Trophoblast cell (in vitro differentiated cells and primary cell): ENCODE data around the gene CSGALNACT2.

Experiments
- DNase-seq, 2 donors: peaks; one replicate each; pipeline ENCODE4 v3.0.0-alpha.2; 2016
- H2AFZ ChIP-seq: 2 replicates; pipeline ENCODE4 v1.6.1; 2013; ENCODE audit warnings: low read length, moderate library complexity, mild to moderate bottlenecking; ENCODE audit not compliant: insufficient read depth, poor library complexity
- H2AK5ac ChIP-seq: 2 replicates; pipeline ENCODE4 v1.6.1; 2013; ENCODE audit warnings: mild to moderate bottlenecking, low read length
- H2BK120ac ChIP-seq: 2 replicates; pipeline ENCODE4 v1.6.1; 2013; ENCODE audit warnings: low read length, mild to moderate bottlenecking, moderate library complexity; ENCODE audit not compliant: insufficient read depth, poor library complexity
- H2BK12ac ChIP-seq: 2 replicates; pipeline ENCODE4 v1.6.1; 2013; ENCODE audit warnings: mild to moderate bottlenecking, low read length, moderate library complexity
- H2BK5ac ChIP-seq: 2 replicates; pipeline ENCODE4 v1.6.1; 2013; ENCODE audit warnings: low read length, low read depth, moderate library complexity, mild to moderate bottlenecking; ENCODE audit not compliant: poor library complexity
- H3K14ac ChIP-seq: 2 replicates; pipeline ENCODE4 v1.6.1; 2013; ENCODE audit warnings: mild to moderate bottlenecking, low read length
- H3K18ac ChIP-seq: 2 replicates; pipeline ENCODE4 v1.6.1; 2013; ENCODE audit warnings: mild to moderate bottlenecking, low read length
- H3K23ac ChIP-seq: 2 replicates; pipeline ENCODE4 v1.6.1; 2013; ENCODE audit warnings: low read length
- H3K27ac ChIP-seq: 2 replicates; pipeline ENCODE4 v1.5.1; 2013; ENCODE audit warnings: low read depth, mild to moderate bottlenecking, inconsistent platforms, low read length, moderate library complexity
- H3K27me3 ChIP-seq: 2 replicates; pipeline ENCODE4 v1.6.1; 2013; ENCODE audit warnings: inconsistent platforms, mild to moderate bottlenecking, low read length, moderate library complexity; ENCODE audit not compliant: insufficient read depth
- H3K36me3 ChIP-seq, 2 experiments: 1 replicate in 1 of 2; 2 replicates in 1 of 2; pipeline ENCODE4 v1.6.1; 2013; ENCODE audit warnings: low read length in 2 of 2, mild to moderate bottlenecking in 2 of 2, moderate library complexity in 1 of 2; ENCODE audit not compliant: insufficient read depth in 2 of 2, control insufficient read depth in 1 of 2
- H3K4ac ChIP-seq: 2 replicates; pipeline ENCODE4 v1.6.1; 2013; ENCODE audit warnings: low read depth, mild to moderate bottlenecking, low read length, moderate library complexity
- H3K4me1 ChIP-seq, 2 experiments: 1 replicate in 1 of 2; 2 replicates in 1 of 2; pipeline ENCODE4 v1.6.1; 2013; ENCODE audit warnings: low read length in 2 of 2, mild to moderate bottlenecking in 2 of 2, moderate library complexity in 1 of 2; ENCODE audit not compliant: insufficient read depth in 2 of 2, control insufficient read depth in 1 of 2
- H3K4me2 ChIP-seq: 2 replicates; pipeline ENCODE4 v1.6.1; 2013; ENCODE audit warnings: inconsistent platforms, mild to moderate bottlenecking, low read length, moderate library complexity
- H3K4me3 ChIP-seq: 2 replicates; pipeline ENCODE4 v1.5.1; 2013; ENCODE audit warnings: mild to moderate bottlenecking, low read depth, low read length, inconsistent platforms
- H3K79me1 ChIP-seq: one replicate; pipeline ENCODE4 v1.6.1; 2013; ENCODE audit warnings: low read length
- H3K79me2 ChIP-seq: 2 replicates; pipeline ENCODE4 v1.6.1; 2013; ENCODE audit warnings: low read length, mild to moderate bottlenecking; ENCODE audit not compliant: control insufficient read depth, insufficient read depth, poor library complexity
- H3K9ac ChIP-seq: 2 replicates; pipeline ENCODE4 v1.6.1; 2013; ENCODE audit warnings: mild to moderate bottlenecking, low read length
- H3K9me3 ChIP-seq: 2 replicates; pipeline ENCODE4 v1.6.1; 2013; ENCODE audit warnings: low read depth, mild to moderate bottlenecking, control low read depth, inconsistent platforms, low read length; ENCODE audit not compliant: insufficient read depth
- H4K12ac ChIP-seq: 2 replicates; pipeline ENCODE4 v1.6.1; 2013; ENCODE audit warnings: low read depth, mild to moderate bottlenecking, low read length, moderate library complexity
- H4K8ac ChIP-seq: 2 replicates; pipeline ENCODE4 v1.6.1; 2013; ENCODE audit warnings: low read depth, mild to moderate bottlenecking, low read length, moderate library complexity
- H4K91ac ChIP-seq: one replicate; pipeline ENCODE4 v1.6.1; 2013; ENCODE audit warnings: low read depth, mild to moderate bottlenecking, low read length, moderate library complexity
- WGBS: extraction: QIAGEN DNeasy Blood & Tissue Kit; methylation state at CpG from one replicate; pipeline ENCODE4 v1.1.7; 2013; ENCODE audit warnings: missing lambda C conversion rate; ENCODE audit not compliant: insufficient read length, insufficient coverage; ENCODE audit errors: extremely low coverage; 5-methylcytosine and 5-hydroxymethylcytosine counted together

Gene CSGALNACT2

GRCh38 chr10:43116596-43116995, 21.6 kb upstream of the CSGALNACT2 start:
- no CpG with 5 or more reads among the region's 10 CpGs for WGBS

DNA sequence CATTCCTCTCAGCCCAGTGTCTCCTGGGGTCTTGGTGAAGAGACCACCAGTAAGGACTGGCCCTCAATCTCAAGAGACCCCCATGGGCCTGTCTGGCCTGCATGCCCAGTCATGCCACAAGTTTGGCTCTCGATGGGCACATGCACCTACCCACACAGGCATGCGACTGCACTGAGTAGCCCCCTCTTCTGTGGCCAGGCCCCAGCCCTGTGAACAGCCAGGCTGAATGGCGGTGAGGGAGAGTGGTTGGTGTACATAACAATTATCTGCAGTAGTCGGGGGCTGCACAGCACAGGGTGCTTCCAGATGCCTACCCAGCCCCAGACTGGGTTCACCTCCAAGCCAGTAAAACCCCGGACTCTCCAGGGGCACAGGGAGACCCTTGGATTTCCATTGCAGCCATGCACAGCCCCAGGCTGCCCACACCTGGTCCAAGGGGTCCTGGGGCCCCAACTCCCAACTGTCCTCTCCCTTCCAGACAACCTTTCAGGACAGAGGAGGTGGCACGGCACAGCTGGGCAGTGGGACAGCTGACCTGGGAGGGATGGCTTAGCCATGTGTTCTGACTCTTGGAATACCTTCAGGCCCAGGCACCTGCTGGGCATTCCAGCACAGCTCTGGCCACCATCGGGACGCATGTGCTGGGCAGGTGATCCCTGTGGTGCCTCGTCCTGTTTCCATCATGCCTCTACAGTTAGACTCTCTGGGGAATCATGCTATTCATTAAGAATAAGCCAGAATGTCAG, 21.0 kb upstream of the CSGALNACT2 start:
- H3K79me2 ChIP-seq: no peaks in the 10 kb centered on the region
- no peaks in the 10 kb centered on the region for H3K36me3 ChIP-seq
- H3K23ac ChIP-seq: no peak overlapping the region
- H3K9ac ChIP-seq: no peak overlapping the region
- H4K12ac ChIP-seq: no peak overlapping the region
- H2BK5ac ChIP-seq: no peak overlapping the region
- H3K4ac ChIP-seq: no peak overlapping the region
- H3K4me3 ChIP-seq: no peak overlapping the region
- H3K4me1 ChIP-seq: no peaks in the 10 kb centered on the region
- H4K91ac ChIP-seq: no peak overlapping the region
- H3K27me3 ChIP-seq: no peaks in the 10 kb centered on the region
- H2AK5ac ChIP-seq: no peak overlapping the region
- H3K18ac ChIP-seq: no peak overlapping the region
- H3K14ac ChIP-seq: no peak overlapping the region
- WGBS: no CpG with 5 or more reads among the region's 9 CpGs
- DNase-seq: no peak
- H2BK120ac ChIP-seq: no peak overlapping the region
- no peak overlapping the region for H2AFZ ChIP-seq
- H3K27ac ChIP-seq: no peak overlapping the region
- no peaks in the 10 kb centered on the region for H3K79me1 ChIP-seq
- no peak overlapping the region for H2BK12ac ChIP-seq
- no peaks in the 10 kb centered on the region for H3K9me3 ChIP-seq
- no peak overlapping the region for H4K8ac ChIP-seq
- H3K4me2 ChIP-seq: no peak overlapping the region

More at GRCh38 chr10:43116596-43116995, 21.6 kb upstream of the CSGALNACT2 start:
- no peaks in the 10 kb centered on the region for H3K79me1 ChIP-seq
- no peak overlapping the region for H3K18ac ChIP-seq
- H4K8ac ChIP-seq: no peak overlapping the region
- no peak overlapping the region for H2AFZ ChIP-seq
- H3K4ac ChIP-seq: no peak overlapping the region
- DNase-seq: no peak
- H3K9me3 ChIP-seq: no peaks in the 10 kb centered on the region
- H3K14ac ChIP-seq: no peak overlapping the region
- no peak overlapping the region for H3K27ac ChIP-seq
- no peak overlapping the region for H2BK120ac ChIP-seq
- no peak overlapping the region for H3K4me3 ChIP-seq
- H3K4me1 ChIP-seq: no peaks in the 10 kb centered on the region
- H3K9ac ChIP-seq: no peak overlapping the region
- H2BK5ac ChIP-seq: no peak overlapping the region
- no peak overlapping the region for H4K12ac ChIP-seq
- no peaks in the 10 kb centered on the region for H3K79me2 ChIP-seq
- no peak overlapping the region for H3K4me2 ChIP-seq
- H3K23ac ChIP-seq: no peak overlapping the region
- no peak overlapping the region for H4K91ac ChIP-seq
- H3K27me3 ChIP-seq: no peaks in the 10 kb centered on the region
- no peak overlapping the region for H2BK12ac ChIP-seq
- H3K36me3 ChIP-seq: no peaks in the 10 kb centered on the region
- no peak overlapping the region for H2AK5ac ChIP-seq

DNA sequence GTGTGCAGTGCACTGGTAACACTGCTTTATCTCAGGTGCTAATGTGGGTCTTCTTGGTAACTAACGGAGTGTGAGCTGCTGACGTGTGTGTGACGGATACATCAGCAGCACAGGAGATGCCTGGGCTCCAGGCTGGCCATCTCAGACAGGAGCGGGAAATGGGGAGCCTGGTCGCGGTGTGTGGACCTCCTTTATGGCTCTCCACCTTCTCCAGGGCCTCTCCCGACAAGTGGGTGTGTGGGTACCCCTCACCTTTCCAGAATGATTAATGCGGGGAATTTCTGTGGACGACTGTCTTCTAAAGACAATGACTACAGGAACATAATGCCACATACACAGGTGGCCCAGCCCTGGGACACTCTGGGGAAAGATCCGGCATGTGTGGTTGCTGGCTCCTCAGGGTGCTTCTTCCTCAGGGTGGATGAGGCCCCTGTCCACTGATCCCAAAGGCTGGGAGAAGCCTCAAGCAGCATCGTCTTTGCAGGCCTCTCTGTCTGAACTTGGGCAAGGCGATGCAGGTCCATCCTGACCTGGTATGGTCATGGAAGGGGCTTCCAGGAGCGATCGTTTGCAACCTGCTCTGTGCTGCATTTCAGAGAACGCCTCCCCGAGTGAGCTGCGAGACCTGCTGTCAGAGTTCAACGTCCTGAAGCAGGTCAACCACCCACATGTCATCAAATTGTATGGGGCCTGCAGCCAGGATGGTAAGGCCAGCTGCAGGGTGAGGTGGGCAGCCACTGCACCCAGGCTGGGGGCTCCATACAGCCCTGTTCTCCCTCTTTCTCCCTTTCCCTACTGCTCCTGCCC, 20.3 kb upstream of the CSGALNACT2 start:
- no peak for DNase-seq
- Histone ChIP-seq H3K27me3 (no peaks in the 10 kb centered on the region), H3K36me3 (no peaks in the 10 kb centered on the region), H3K4ac (no peak overlapping the region), H3K9me3 (no peaks in the 10 kb centered on the region), H2BK12ac (no peak overlapping the region), H2AFZ (no peak overlapping the region), H3K4me2 (no peak overlapping the region), H3K9ac (no peak overlapping the region), H2AK5ac (no peak overlapping the region), H2BK120ac (no peak overlapping the region), H3K79me1 (no peaks in the 10 kb centered on the region), H3K4me1 (no peaks in the 10 kb centered on the region), H4K8ac (no peak overlapping the region), H3K4me3 (no peak overlapping the region), H3K27ac (no peak overlapping the region), H2BK5ac (no peak overlapping the region), H4K91ac (no peak overlapping the region), H4K12ac (no peak overlapping the region), H3K23ac (no peak overlapping the region), H3K18ac (no peak overlapping the region), H3K79me2 (no peaks in the 10 kb centered on the region), H3K14ac (no peak overlapping the region)
- WGBS: no CpG with 5 or more reads among the region's 18 CpGs

DNA sequence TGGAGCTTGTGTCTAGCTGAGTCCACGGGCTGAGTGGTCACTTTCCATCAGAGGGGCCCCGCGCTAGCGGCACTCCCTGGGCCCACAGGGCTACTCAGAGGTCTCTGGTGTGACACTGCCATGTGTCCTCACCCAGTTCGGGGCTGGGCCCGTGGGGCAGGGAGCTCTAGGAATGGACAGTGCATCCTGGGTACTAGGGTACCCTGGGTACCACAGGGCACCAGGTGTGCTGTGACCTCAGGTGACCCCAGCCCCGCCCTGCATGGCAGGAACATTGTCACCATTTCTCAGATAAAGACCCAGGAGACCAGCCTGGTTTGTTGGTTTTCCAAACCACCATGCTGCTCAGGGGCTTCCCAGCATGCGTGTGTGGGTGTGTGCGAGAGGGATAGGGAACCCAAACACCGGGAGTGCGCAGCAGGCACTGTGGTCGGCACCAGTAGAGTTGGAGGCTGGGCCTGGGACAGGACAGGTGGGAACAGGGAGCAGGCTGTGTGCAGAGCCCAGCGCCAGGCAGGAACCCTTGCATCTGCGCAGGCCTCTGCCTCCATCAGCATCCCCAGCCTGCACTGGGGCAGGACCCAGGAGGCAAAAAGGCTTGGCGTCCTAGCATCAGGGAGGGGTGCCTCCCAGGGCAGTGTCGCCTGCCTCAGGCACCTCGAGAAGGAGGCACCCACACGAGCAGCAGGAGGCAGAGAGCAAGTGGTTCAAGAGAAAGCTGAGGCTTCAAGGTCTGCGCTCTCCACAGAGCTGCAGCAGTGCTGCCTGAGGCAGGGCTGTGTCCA, 19.4 kb upstream of the CSGALNACT2 start:
- H2BK5ac ChIP-seq: no peak overlapping the region
- no peak overlapping the region for H4K12ac ChIP-seq
- H2BK120ac ChIP-seq: no peak overlapping the region
- no peaks in the 10 kb centered on the region for H3K36me3 ChIP-seq
- H3K79me2 ChIP-seq: no peaks in the 10 kb centered on the region
- no peak overlapping the region for H3K27ac ChIP-seq
- no peak overlapping the region for H2AFZ ChIP-seq
- H3K18ac ChIP-seq: no peak overlapping the region
- no peaks in the 10 kb centered on the region for H3K9me3 ChIP-seq
- no peak overlapping the region for H2AK5ac ChIP-seq
- H3K27me3 ChIP-seq: no peaks in the 10 kb centered on the region
- no CpG with 5 or more reads among the region's 19 CpGs for WGBS
- no peaks in the 10 kb centered on the region for H3K79me1 ChIP-seq
- no peak overlapping the region for H3K4me2 ChIP-seq
- H3K4me1 ChIP-seq: no peaks in the 10 kb centered on the region
- no peak overlapping the region for H3K9ac ChIP-seq
- no peak overlapping the region for H3K4me3 ChIP-seq
- H4K8ac ChIP-seq: no peak overlapping the region
- H4K91ac ChIP-seq: no peak overlapping the region
- H2BK12ac ChIP-seq: no peak overlapping the region
- H3K23ac ChIP-seq: no peak overlapping the region
- no peak for DNase-seq
- H3K14ac ChIP-seq: no peak overlapping the region
- no peak overlapping the region for H3K4ac ChIP-seq
